ENCODE measurements around the gene SLC12A7.

- TF ChIP-seq YY1 (IDR thresholded peaks at IDR 0.05; ENCODE audit: insufficient read depth, insufficient read length) = no peak
- no peak for TF ChIP-seq ZNF274 (IDR thresholded peaks at IDR 0.05; ENCODE audit: low read depth, low read length)
- TF ChIP-seq SUZ12 (IDR thresholded peaks at IDR 0.05; ENCODE audit: extremely low read depth, insufficient read depth, insufficient read length) = no peak
These were observed 97.5 kb downstream of the SLC12A7 start for GRCh38 chr5:1014346-1014745.

Measured in NT2/D1 (cell line).